ENCODE data around the gene ARHGEF4. TPM values are rescaled to one million over a fixed set of nuclear protein-coding genes. Genes with fewer than 3 reads are reported as not detected.

ARHGEF4 gene
- total and polyA plus RNA-seq, 2 donors from 2014 or later: 0.90 to 0.94 TPM

GRCh38 chr2:130966775-130967490 lies 130.2 kb downstream of the ARHGEF4 start:
- H3K4me1 ChIP-seq (ENCODE audit: control insufficient read depth in 2 of 3, insufficient read depth in 2 of 3, low read depth in 1 of 3, low read length in 3 of 3): peaks cover 0 to 4% (median 0%) of the 10 kb centered on the region in 3 donors
- intact Hi-C loops (cut with DNase I): no loop called here
- TF ChIP-seq CTCF (IDR thresholded peaks at IDR 0.05; ENCODE audit: borderline replicate concordance, extremely low read depth, insufficient read depth): no peak
- H3K9me3 ChIP-seq (ENCODE audit: control insufficient read depth in 2 of 3, insufficient read depth in 1 of 3, low read length in 3 of 3): no peaks in the 10 kb centered on the region
- FAIRE-seq (no peak), DNase-seq (no peak)
- peaks cover 22% of the 10 kb centered on the region for H3K27me3 ChIP-seq (ENCODE audit: control insufficient read depth, insufficient read depth, low read length)
- H3K36me3 ChIP-seq (ENCODE audit: control insufficient read depth in 2 of 3, insufficient read depth in 3 of 3, low read length in 3 of 3): no peaks in the 10 kb centered on the region
- no peak overlapping the region for H3K27ac ChIP-seq (ENCODE audit: low read depth in 2 of 2, low read length in 2 of 2)
- no peak overlapping the region for H3K9ac ChIP-seq (ENCODE audit: low read length in 3 of 3)
- H3K4me3 ChIP-seq (ENCODE audit: low read length in 3 of 3): no peak overlapping the region

GRCh38 chr2:130972410-130972809 lies 135.7 kb downstream of the ARHGEF4 start:
- TF ChIP-seq CTCF (IDR thresholded peaks at IDR 0.05; ENCODE audit: borderline replicate concordance, extremely low read depth, insufficient read depth): no peak
- FAIRE-seq: no peak
- intact Hi-C loops (cut with DNase I): no loop called here
- H3K36me3 ChIP-seq (ENCODE audit: control insufficient read depth in 2 of 3, insufficient read depth in 3 of 3, low read length in 3 of 3): peaks cover 0 to 3% (median 0%) of the 10 kb centered on the region in 3 donors
- DNase-seq: no peak
- H3K9me3 ChIP-seq (ENCODE audit: control insufficient read depth in 2 of 3, insufficient read depth in 1 of 3, low read length in 3 of 3): peaks cover 0 to 4% (median 0%) of the 10 kb centered on the region in 3 donors
- H3K9ac ChIP-seq (ENCODE audit: low read length in 3 of 3): no peak overlapping the region
- H3K27ac ChIP-seq (ENCODE audit: low read depth in 2 of 2, low read length in 2 of 2): no peak overlapping the region
- H3K4me3 ChIP-seq (ENCODE audit: low read length in 3 of 3): no peak overlapping the region
- H3K27me3 ChIP-seq (ENCODE audit: control insufficient read depth, insufficient read depth, low read length): no peaks in the 10 kb centered on the region
- no peaks in the 10 kb centered on the region for H3K4me1 ChIP-seq (ENCODE audit: control insufficient read depth in 2 of 3, insufficient read depth in 2 of 3, low read depth in 1 of 3, low read length in 3 of 3)

GRCh38 chr2:130975729-130976128 lies 139.0 kb downstream of the ARHGEF4 start:
- H3K27me3 ChIP-seq (ENCODE audit: control insufficient read depth, insufficient read depth, low read length): no peaks in the 10 kb centered on the region
- no peak for DNase-seq
- peaks cover 0 to 5% (median 4%) of the 10 kb centered on the region in 3 donors for H3K9me3 ChIP-seq (ENCODE audit: control insufficient read depth in 2 of 3, insufficient read depth in 1 of 3, low read length in 3 of 3)
- no peak overlapping the region for H3K27ac ChIP-seq (ENCODE audit: low read depth in 2 of 2, low read length in 2 of 2)
- no peaks in the 10 kb centered on the region for H3K4me1 ChIP-seq (ENCODE audit: control insufficient read depth in 2 of 3, insufficient read depth in 2 of 3, low read depth in 1 of 3, low read length in 3 of 3)
- H3K36me3 ChIP-seq (ENCODE audit: control insufficient read depth in 2 of 3, insufficient read depth in 3 of 3, low read length in 3 of 3): peaks cover 0 to 3% (median 0%) of the 10 kb centered on the region in 3 donors
- intact Hi-C loops (cut with DNase I): no loop called here
- H3K4me3 ChIP-seq (ENCODE audit: low read length in 3 of 3): no peak overlapping the region
- no peak for FAIRE-seq
- TF ChIP-seq CTCF (IDR thresholded peaks at IDR 0.05; ENCODE audit: borderline replicate concordance, extremely low read depth, insufficient read depth): no peak
- no peak overlapping the region for H3K9ac ChIP-seq (ENCODE audit: low read length in 3 of 3)

Data from kidney (tissue), 14 donors.